Activated T-helper 9 cell treated with anti-CD3 and anti-CD28 coated beads, Interleukin-2, amount 50 U/mL, for 16 hours (primary cell): ENCODE results near the gene TMPRSS2.
"Not testable (repeated sequence)": the region's sequence is repeated elsewhere in the genome, so short reads cannot be mapped to it uniquely, and the experiment has no call there.

Experiments
- DNase-seq: peaks from one replicate; pipeline ENCODE4 v3.0.0-alpha.2; 2020; ENCODE audit warnings: low read depth

Gene TMPRSS2

GRCh38 chr21:41425954-41426675 is 81.8 kb downstream of the TMPRSS2 start, which contains the start of gene MX1:
Gene MX1, plus strand, starts transcription at chr21:41426239. Its CDS starts 5,832 bp downstream, at chr21:41432071.
- peak; percentile 78 for DNase-seq

- DNase-seq = no peak
These were observed 82.4 kb downstream of the TMPRSS2 start for GRCh38 chr21:41425588-41425953.

- DNase-seq = not testable (repeated sequence)
These were observed 84.7 kb downstream of the TMPRSS2 start for GRCh38 chr21:41423305-41423636.

GRCh38 chr21:41422546-41423304 is 85.2 kb downstream of the TMPRSS2 start:
- no peak for DNase-seq

GRCh38 chr21:41420998-41421397 is 87.0 kb downstream of the TMPRSS2 start:
- not testable (repeated sequence) for DNase-seq

- peak; percentile 39 for DNase-seq
These were observed 87.8 kb downstream of the TMPRSS2 start for GRCh38 chr21:41419921-41420862.

- no peak for DNase-seq
These were observed 88.8 kb downstream of the TMPRSS2 start for GRCh38 chr21:41418956-41419680.

- DNase-seq = no peak
These were observed 89.6 kb downstream of the TMPRSS2 start for GRCh38 chr21:41418393-41418792.

- not testable (repeated sequence) for DNase-seq
These were observed 90.5 kb downstream of the TMPRSS2 start for GRCh38 chr21:41417505-41417904.
